DOHH2 (cell line): ENCODE measurements around the gene TMCC3.

Experiments used
- H3F3A ChIP-seq: fragments of 200-600 bp; sonication (generic), shearing (Covaris generic); 2 replicates; pipeline ENCODE4 v1.6.0; 2016; ENCODE audit warnings: antibody characterized with exemption, mild to moderate bottlenecking; ENCODE audit not compliant: control insufficient read depth, insufficient read depth
- H3K27ac ChIP-seq: fragments of 200-600 bp; sonication (generic); 2 replicates; pipeline ENCODE4 v1.5.1; 2014; ENCODE audit warnings: low read depth, mild to moderate bottlenecking, low read length, moderate library complexity
- H3K27me3 ChIP-seq: fragments of 200-600 bp; sonication (generic); 2 replicates; pipeline ENCODE4 v1.6.1; 2014; ENCODE audit warnings: mild to moderate bottlenecking, low read length, mixed read lengths; ENCODE audit not compliant: control insufficient read depth
- H3K36me3 ChIP-seq: fragments of 200-600 bp; sonication (generic); 2 replicates; pipeline ENCODE4 v1.6.1; 2014; ENCODE audit warnings: mild to moderate bottlenecking, low read length, moderate library complexity, mixed read lengths; ENCODE audit not compliant: control insufficient read depth
- H3K4me1 ChIP-seq: fragments of 200-600 bp; sonication (generic); 2 replicates; pipeline ENCODE4 v1.6.1; 2014; ENCODE audit warnings: mild to moderate bottlenecking, low read length, mixed read lengths; ENCODE audit not compliant: control insufficient read depth
- H3K4me2 ChIP-seq: fragments of 200-600 bp; sonication (generic); 2 replicates; pipeline ENCODE4 v1.6.0; 2014; ENCODE audit warnings: mild to moderate bottlenecking, low read length, moderate library complexity
- H3K4me3 ChIP-seq: fragments of 200-600 bp; sonication (generic); 2 replicates; pipeline ENCODE4 v1.5.1; 2014; ENCODE audit warnings: mild to moderate bottlenecking, low read length, mixed read lengths
- H3K79me2 ChIP-seq: fragments of 200-600 bp; sonication (generic); 2 replicates; pipeline ENCODE4 v1.6.1; 2014; ENCODE audit warnings: mild to moderate bottlenecking, low read length, mixed read lengths; ENCODE audit not compliant: control insufficient read depth
- H3K9me2 ChIP-seq: fragments of 200-600 bp; sonication (generic); replicated peaks from 2 replicates; pipeline ENCODE4 v1.6.1; 2014; ENCODE audit warnings: mild to moderate bottlenecking, low read length, mixed read lengths; ENCODE audit not compliant: control insufficient read depth
- H3K9me3 ChIP-seq: fragments of 200-600 bp; sonication (generic); 2 replicates; pipeline ENCODE4 v1.6.1; 2014; ENCODE audit warnings: antibody characterized with exemption, low read length, mixed read lengths; ENCODE audit not compliant: control insufficient read depth, insufficient read depth
- H4K20me1 ChIP-seq: fragments of 200-600 bp; sonication (generic); 2 replicates; pipeline ENCODE4 v1.6.0; 2014; ENCODE audit warnings: low read depth, mild to moderate bottlenecking, antibody characterized with exemption, low read length, moderate library complexity; ENCODE audit not compliant: control insufficient read depth, insufficient read depth
- CTCF ChIP-seq: fragments of 200-600 bp; sonication (generic); IDR thresholded peaks from one replicate; pipeline ENCODE4 v1.5.1; 2014; ENCODE audit warnings: antibody characterized with exemption, mild to moderate bottlenecking, low read depth, low read length; ENCODE audit not compliant: poor library complexity, severe bottlenecking
- EZH2phosphoT487 ChIP-seq: fragments of 200-600 bp; sonication (generic); IDR thresholded peaks from 2 replicates; pipeline ENCODE4 v1.6.1; 2017; ENCODE audit warnings: borderline replicate concordance, mild to moderate bottlenecking, antibody characterized with exemption, low read length, moderate library complexity, mixed read lengths

Gene TMCC3

DNA sequence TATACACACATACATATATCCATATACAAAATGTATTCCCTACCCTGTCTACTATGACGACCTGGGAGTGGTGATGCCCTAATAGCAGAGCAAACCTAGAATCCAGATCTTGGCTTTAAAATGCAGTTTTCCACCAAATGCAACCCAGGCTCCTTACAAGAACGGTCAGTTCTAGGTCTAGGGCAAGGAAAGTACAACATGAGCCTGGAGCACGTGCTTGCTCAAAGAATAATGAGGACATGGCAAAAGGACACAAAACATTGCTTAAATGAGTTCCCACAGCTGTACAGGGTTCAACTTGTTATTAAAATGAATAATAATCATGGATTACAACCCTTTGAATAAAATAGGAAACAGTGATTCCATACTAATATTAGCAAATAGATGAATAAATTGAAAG is 94.7 kb downstream of the TMCC3 start:
- no peaks in the 10 kb centered on the region for H3K9me2 ChIP-seq
- H3F3A ChIP-seq = no peaks in the 10 kb centered on the region
- no peak overlapping the region for H3K4me2 ChIP-seq
- H3K4me1 ChIP-seq = peaks cover 7% of the 10 kb centered on the region
- no peaks in the 10 kb centered on the region for H3K79me2 ChIP-seq
- H3K4me3 ChIP-seq = no peak overlapping the region
- no peaks in the 10 kb centered on the region for H3K9me3 ChIP-seq
- H3K36me3 ChIP-seq = no peaks in the 10 kb centered on the region
- H3K27me3 ChIP-seq = 0 out of 2 replicates have a peak, but pooled peaks cover 4% of the 10 kb centered on the region
- no peak for TF ChIP-seq EZH2phosphoT487
- TF ChIP-seq CTCF = no peak
- H4K20me1 ChIP-seq = no peaks in the 10 kb centered on the region
- H3K27ac ChIP-seq = no peak overlapping the region

- no peaks in the 10 kb centered on the region for H3F3A ChIP-seq
- no peaks in the 10 kb centered on the region for H4K20me1 ChIP-seq
- no peaks in the 10 kb centered on the region for H3K9me3 ChIP-seq
- H3K36me3 ChIP-seq = no peaks in the 10 kb centered on the region
- H3K4me2 ChIP-seq = no peak overlapping the region
- TF ChIP-seq CTCF (no peak), EZH2phosphoT487 (no peak)
- H3K79me2 ChIP-seq = no peaks in the 10 kb centered on the region
- no peaks in the 10 kb centered on the region for H3K27me3 ChIP-seq
- no peaks in the 10 kb centered on the region for H3K9me2 ChIP-seq
- no peak overlapping the region for H3K4me3 ChIP-seq
- H3K27ac ChIP-seq = no peak overlapping the region
- no peaks in the 10 kb centered on the region for H3K4me1 ChIP-seq
These were observed 96.5 kb downstream of the TMCC3 start for GRCh38 chr12:94553875-94554274.

- Histone ChIP-seq H3F3A (no peaks in the 10 kb centered on the region), H3K9me2 (no peaks in the 10 kb centered on the region), H3K4me1 (no peaks in the 10 kb centered on the region), H3K27me3 (no peaks in the 10 kb centered on the region), H3K79me2 (no peaks in the 10 kb centered on the region), H3K4me3 (no peak overlapping the region), H3K36me3 (no peaks in the 10 kb centered on the region), H3K27ac (no peak overlapping the region), H3K9me3 (peaks cover under 1% of the 10 kb centered on the region; the same call in 1 of the 2 replicates), H4K20me1 (no peaks in the 10 kb centered on the region), H3K4me2 (no peak overlapping the region)
- TF ChIP-seq EZH2phosphoT487 (no peak), CTCF (no peak)
These were observed 97.2 kb downstream of the TMCC3 start for GRCh38 chr12:94553130-94553519.

GRCh38 chr12:94551810-94552209 is 98.5 kb downstream of the TMCC3 start:
- TF ChIP-seq EZH2phosphoT487 = no peak
- no peak for TF ChIP-seq CTCF
- Histone ChIP-seq H3K36me3 (no peaks in the 10 kb centered on the region), H3F3A (no peaks in the 10 kb centered on the region), H3K9me3 (peaks cover 12% of the 10 kb centered on the region), H3K4me1 (no peaks in the 10 kb centered on the region), H3K27me3 (no peaks in the 10 kb centered on the region), H4K20me1 (no peaks in the 10 kb centered on the region), H3K4me2 (no peak overlapping the region), H3K79me2 (no peaks in the 10 kb centered on the region), H3K9me2 (no peaks in the 10 kb centered on the region), H3K27ac (no peak overlapping the region), H3K4me3 (no peak overlapping the region)
